HEK293T (cell line): Measurements from ENCODE around the gene CAD.

Experiments used
- BHLHE40 ChIP-seq: fragments of 450-650 bp; IDR thresholded peaks from 2 replicates; pipeline ENCODE4 v1.6.1; 2016; ENCODE audit warnings: mild to moderate bottlenecking, moderate library complexity, borderline replicate concordance
- FOXA1 ChIP-seq: fragments of 450-650 bp; IDR thresholded peaks from 2 replicates; pipeline ENCODE4 v1.6.1; 2016; ENCODE audit warnings: mild to moderate bottlenecking
- FOXM1 ChIP-seq: fragments of 450-650 bp; IDR thresholded peaks from 2 replicates; pipeline ENCODE4 v1.6.1; 2017; ENCODE audit warnings: mild to moderate bottlenecking, borderline replicate concordance
- HDGF ChIP-seq: fragments of 450-650 bp; IDR thresholded peaks from 2 replicates; pipeline ENCODE4 v1.6.1; 2017; ENCODE audit warnings: antibody characterized with exemption, borderline replicate concordance
- L3MBTL2 ChIP-seq: fragments of 450-650 bp; conservative IDR thresholded peaks from 2 replicates; pipeline ENCODE4 v1.6.1; 2016; ENCODE audit warnings: mild to moderate bottlenecking
- SP1 ChIP-seq: fragments of 450-650 bp; IDR thresholded peaks from 2 replicates; pipeline ENCODE4 v1.6.1; 2017
- ZNF384 ChIP-seq: fragments of 450-650 bp; IDR thresholded peaks from 2 replicates; pipeline ENCODE4 v1.6.1; 2016

DNA sequence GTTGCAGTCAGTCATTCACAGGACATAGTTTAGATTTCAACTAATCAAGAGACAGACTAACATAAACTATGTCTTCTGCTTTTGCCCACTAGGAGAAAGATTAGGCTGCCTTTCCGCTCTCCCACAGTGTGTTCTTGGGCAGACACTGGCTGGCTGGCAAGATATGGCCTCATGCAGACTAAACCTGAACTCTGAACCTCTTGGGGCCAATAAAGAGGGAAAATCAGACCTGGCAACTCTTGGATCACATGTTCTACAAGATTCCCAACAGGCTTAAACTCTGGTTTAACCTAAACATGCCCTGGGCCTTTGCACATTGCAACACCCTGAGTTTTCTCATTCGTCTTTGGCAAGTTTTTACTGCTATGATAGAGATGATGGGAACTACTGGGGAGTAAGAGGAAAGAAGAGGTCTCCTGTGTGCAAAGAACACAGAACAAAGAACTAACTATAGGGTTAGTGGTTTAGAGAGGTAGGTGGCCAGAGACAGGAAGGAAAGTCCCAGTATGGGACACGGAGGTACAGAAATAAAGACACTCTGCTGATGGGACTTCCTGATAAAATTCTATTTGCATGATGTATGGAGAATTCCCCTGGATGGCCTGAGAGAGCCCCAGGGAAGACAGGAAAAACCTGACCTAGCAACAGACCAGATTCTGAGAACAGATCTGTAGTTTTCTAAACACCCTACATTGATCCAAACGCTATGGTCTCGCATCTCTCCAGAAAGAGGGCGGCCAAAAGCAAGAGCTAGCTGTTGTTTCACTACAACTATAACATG is 7.4 kb upstream of the CAD start:
- TF ChIP-seq FOXM1 (no peak), FOXA1 (no peak), L3MBTL2 (no peak), HDGF (no peak), ZNF384 (no peak), SP1 (no peak), BHLHE40 (no peak)
